Liver (tissue), 3 donors: ENCODE data around the gene CRYZL1.

Experiments
- CTCF ChIP-seq: fragments of 150-350 bp; IDR thresholded peaks from 2 replicates; pipeline ENCODE4 v1.5.1; 2017; ENCODE audit warnings: improper control_type of control experiment, low read depth, low read length; ENCODE audit not compliant: missing input control
- EGR1 ChIP-seq, 2 donors: IDR thresholded peaks; 2 replicates each; pipeline ENCODE4 v1.6.1; 2016 to 2018; ENCODE audit warnings: antibody characterized with exemption in 2 of 2, low read depth in 2 of 2
- SP1 ChIP-seq: IDR thresholded peaks from 2 replicates; pipeline ENCODE4 v1.6.1; 2018; ENCODE audit warnings: antibody characterized with exemption, mild to moderate bottlenecking
- TF ChIP-seq, protein P1 (sequence below): IDR thresholded peaks from 2 replicates; pipeline ENCODE4 v1.6.1; 2016; ENCODE audit warnings: antibody characterized with exemption
- donor health status: healthy.
- donor health status: healthy.

GRCh38 chr21:33660406-33660805 is 18.9 kb upstream of the CRYZL1 start:
- TF ChIP-seq CTCF, result no peak
- TF ChIP-seq SP1, result no peak
- TF ChIP-seq, protein P1, sequence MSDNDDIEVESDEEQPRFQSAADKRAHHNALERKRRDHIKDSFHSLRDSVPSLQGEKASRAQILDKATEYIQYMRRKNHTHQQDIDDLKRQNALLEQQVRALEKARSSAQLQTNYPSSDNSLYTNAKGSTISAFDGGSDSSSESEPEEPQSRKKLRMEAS, result no peak
- no peak for TF ChIP-seq EGR1 (IDR thresholded peaks at IDR 0.05; ENCODE audit: low read depth in 2 of 2)
